Stimulated activated naive CD4-positive, alpha-beta T cell (primary cell): ENCODE data around the gene ACVRL1.

Source experiments
- DNase-seq, 6 experiments: peaks; one replicate each; lab custom pipeline; 2025; lab: John Stamatoyannopoulos, UW

The ACVRL1 gene

DNA sequence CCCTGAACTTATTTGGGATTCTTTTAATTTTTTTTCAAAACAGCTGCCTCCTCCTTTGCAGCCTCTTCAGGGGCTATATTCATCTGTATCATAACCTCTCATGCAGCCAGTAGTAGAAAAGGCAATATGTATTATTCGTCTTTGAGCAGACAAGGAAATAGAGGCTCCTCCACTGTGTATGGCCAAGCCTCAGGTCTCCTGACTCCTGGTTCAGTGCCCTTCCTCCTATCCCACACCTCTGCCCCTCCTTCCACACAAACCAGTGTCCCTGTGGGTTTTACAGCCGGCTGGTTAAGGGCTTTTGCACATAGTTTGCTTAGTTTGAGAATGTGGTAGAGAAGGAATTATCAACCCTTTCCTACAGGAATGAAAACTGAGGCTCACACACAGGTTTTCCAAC lies 8.8 kb upstream of the ACVRL1 start:
- DNase-seq, result no peak

GRCh38 chr12:51898937-51899336 lies 8.4 kb upstream of the ACVRL1 start:
- no peak for DNase-seq

DNA sequence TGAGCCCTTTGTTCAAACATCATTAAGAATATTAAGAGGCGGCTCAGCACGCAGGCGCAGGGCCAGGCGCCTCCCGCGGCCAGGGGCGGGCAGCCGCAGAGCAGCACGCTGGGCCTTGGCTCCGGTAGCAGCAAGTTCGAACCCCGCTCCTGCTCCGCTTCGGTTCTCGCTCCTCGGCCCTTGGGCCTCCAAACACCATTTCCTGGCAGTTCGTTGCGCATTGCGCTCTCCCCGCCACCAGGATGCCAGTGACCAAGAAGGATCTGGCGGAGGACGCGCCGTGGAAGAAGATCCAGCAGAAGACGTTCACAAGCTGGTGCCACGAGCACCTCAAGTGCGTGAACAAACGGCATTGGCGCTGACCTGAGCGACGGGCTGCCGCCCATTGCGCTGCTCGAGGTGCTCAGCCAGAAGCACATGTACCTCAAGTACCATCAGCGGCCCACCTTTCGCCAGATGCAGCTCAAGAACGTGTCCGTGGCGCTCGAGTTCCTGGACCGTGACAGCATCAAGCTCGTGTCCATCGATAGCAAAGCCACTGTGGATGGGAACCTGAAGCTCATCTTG lies 6.9 kb upstream of the ACVRL1 start:
- no peak for DNase-seq

DNA sequence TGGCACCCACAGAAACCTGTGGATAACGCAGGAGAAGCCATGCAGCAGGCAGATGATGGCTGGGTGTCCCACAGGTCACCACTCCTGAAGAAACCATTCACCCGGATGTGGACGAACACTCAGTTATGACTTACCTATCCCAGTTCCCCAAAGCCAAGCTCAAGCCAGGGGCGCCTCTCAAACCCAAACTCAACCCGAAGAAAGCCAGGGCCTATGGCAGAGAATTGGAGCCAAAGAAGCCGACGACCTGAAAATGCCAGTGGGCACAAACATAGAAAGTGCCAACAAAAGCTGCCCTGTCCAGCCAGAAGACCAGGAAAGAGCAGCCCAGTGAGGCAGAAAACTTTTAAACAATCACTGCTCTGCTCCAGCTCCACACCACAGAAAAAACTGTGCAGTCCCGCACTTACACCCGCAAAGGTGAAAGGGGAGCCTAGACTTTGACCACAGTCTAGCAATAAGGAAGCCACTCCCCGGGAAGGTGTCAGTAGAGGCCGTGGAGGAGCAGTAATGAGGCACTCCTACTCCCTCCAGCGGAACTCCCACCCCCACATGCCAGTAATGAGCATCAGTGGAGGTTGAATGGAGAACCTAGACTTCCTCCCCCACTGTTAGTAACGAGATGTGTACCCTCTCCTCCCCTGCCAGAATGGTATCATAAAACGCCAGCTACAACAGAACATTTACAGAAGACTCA lies 6.0 kb upstream of the ACVRL1 start:
- DNase-seq, result no peak

GRCh38 chr12:51901881-51902280 lies 5.4 kb upstream of the ACVRL1 start:
- no peak for DNase-seq

GRCh38 chr12:51904951-51905470 lies 2.3 kb upstream of the ACVRL1 start:
- no peak for DNase-seq

GRCh38 chr12:51905471-51906429 lies 1.6 kb upstream of the ACVRL1 start:
- DNase-seq, result no peak

DNA sequence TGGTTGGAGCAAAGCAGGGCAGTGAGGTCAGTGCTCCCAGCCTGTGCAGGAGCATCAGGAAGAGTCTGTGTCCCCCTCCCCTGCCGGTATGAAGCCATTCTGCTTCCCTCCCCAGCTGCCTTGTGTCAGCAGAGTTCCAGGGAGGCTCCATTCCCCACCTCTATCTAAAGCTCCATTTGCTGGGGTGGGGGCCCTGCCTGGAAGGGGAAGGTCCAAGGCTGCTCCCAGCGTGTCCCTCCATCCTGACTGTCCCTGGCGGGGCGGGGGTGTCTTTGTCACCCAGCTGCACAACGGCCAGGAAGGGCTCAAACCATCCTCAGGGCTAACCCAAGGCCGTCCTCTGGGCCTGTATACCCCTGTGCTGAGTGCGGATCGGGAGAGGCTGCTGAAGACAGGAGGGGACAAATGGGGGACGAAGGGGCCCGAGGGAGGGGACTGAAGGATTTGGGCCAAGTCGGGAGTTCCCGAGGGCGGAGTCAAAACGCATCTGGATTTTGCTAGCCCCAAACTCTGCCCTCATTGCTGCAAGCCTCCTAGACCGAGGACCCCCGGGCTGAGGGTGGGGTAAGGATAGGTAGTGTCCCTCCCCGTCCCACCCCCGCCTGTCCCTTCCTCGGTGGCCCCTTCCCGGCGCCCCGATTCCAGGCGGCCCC lies 748 bp upstream of the ACVRL1 start:
- DNase-seq, result no peak

- DNase-seq, result no peak
These were observed 637 bp downstream of the ACVRL1 start for GRCh38 chr12:51907856-51908425.

DNA sequence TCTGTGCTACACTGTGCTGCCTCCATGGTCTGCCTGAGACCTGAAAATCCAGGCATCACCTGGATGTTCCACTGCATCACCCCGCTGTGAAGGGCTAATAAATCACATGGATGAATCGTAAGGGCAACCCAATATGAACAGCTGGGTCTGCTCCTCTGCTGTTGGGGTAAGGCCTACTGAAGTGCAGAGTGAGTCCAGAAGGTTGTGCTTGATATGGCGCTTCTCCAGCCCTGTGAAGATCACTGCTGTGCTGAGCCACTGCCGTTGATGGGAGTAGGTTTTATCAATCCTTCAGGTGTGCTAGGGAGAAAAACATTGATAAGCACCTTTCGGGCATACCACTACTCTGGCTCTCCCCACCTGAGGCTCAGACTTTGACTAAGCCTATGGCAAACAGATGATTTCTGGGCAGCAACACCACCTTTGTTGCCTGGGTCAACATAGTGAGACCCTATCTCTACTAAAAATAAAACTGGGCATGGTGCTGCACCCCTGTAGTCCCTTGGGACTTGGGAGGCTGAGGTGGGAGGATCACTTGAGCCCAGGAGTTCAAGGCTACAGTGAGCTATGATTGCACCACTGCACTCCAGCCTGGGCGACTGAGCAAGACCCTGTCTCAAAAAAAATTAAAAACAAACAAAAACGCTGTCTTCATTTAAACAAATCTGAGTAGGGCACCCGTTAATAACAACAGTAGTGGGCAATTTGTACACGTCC lies 1.7 kb downstream of the ACVRL1 start:
- DNase-seq, result no peak

DNA sequence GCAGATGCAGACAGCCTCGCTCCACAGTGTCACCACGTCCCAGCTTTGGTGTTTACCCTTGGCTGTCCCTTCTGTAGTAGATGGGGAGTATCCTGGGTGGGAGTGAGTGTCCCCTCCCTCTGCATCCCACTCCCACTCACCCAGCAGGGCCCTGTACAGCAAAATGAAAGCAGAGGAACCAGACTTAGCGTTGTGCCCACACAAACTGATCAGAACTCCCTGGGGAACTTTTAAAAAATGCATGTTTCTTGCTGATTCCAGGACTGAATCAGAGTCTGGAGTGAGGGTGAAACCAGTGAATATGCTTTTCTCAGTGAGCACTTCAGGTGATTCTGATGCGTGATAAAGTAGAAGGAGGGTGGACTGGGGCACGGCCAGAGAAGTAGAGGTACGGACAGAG lies 2.9 kb downstream of the ACVRL1 start:
- no peak for DNase-seq

- DNase-seq, result no peak
These were observed 3.4 kb downstream of the ACVRL1 start for GRCh38 chr12:51910691-51911090.

DNA sequence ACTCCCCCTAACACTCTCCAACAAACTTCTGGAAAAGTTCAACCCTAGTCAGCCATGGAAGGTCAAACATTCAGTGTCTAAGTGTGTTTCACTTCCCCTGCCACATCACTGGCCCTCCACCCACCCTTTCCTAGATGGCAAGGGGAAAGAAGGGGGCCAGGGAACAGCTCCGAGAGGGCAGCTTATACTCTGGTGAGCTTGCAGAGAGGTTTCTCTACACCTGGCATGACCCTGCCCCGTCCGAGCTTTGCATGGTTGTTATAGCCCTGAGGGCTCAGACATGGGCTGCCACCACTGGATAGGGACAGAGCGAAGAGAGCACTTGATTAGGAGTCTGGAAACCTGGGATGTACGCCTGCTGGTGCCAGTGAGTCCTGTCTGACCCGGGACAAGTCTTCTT lies 4.0 kb downstream of the ACVRL1 start:
- no peak for DNase-seq

DNA sequence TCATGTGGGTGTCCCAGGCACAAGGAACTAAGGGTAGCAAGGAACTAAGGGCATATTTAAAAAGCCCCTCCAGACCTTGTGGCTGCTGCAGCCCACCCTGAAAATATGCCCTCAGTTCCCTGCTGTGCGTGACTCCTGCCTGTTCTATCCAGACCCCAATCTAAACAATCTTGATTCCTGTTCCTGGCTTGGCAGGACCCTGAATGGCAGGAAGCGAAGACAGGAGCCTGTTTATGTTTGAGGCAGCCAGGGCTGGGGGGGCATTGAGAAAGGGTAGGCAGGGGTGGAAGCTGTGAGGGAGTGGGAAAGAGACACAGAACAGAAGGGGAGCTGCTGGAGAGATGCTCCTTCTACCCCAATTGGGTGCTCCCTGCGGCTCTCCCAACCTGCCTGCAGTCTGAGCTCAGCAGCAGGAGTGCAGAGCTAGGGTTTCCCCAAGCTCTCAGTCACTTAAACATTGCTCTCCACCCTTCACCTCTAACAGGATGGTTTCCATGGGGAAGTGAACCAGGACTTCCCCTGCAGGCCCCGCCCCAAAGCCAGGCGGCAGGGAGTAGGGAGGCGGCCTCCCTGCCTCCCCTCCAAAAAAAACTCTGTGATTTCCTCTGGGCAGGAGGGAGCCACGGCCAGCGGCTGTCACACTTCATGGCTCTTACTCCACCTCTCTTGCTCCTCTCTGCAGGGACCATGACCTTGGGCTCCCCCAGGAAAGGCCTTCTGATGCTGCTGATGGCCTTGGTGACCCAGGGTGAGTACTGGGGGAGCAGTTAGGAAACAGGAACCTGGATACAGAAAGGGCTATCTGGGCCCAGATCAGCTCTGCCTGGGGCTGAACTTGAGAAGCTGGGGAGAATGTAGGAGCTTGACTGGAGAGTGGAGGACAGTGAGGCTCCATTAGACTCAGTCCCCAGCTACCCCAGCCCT lies 4.7 kb downstream of the ACVRL1 start:
- DNase-seq, result no peak

- no peak for DNase-seq
These were observed 6.0 kb downstream of the ACVRL1 start for GRCh38 chr12:51913071-51914033.

GRCh38 chr12:51914034-51914923 lies 7.0 kb downstream of the ACVRL1 start:
- DNase-seq, result no peak

DNA sequence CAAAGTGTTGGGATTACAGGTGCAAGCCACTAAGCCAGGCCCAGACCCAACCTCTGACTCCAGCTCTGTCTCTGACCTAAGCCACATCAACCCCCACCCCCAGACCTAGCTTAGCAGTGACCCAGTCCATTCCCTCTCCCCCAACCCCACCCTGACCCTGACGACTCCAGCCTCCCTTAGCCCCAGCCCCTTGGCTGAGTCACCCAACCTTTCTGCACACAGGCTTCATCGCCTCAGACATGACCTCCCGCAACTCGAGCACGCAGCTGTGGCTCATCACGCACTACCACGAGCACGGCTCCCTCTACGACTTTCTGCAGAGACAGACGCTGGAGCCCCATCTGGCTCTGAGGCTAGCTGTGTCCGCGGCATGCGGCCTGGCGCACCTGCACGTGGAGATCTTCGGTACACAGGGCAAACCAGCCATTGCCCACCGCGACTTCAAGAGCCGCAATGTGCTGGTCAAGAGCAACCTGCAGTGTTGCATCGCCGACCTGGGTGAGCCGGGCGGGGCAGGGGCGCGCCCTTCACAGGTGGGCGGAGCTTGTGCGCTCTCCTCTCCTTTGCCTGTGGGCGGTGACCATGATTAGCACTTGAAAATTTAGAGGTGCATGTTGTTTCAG lies 7.8 kb downstream of the ACVRL1 start:
- DNase-seq, result no peak
